ENCODE results near the gene FYN.

DNA sequence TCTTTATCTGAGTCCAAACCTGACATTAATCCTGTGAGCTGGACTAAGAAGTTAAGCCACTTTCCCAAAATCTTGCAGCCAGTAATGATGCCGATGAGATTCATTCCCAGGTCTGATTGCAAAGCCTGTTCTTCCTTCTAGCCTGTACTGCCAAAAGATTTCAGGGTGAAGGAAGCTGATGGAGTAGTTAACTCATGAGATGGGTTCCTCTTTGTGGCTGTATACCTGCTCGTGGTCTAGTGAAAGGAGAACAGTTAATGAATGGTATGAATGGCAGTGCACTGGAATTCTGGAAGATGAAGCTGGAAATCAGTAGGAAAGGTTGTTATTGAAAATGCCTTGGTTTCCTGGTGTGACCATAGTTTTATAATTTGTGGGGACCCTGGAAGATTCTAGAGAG is 112.0 kb downstream of the FYN start:
- TF ChIP-seq EZH2 (IDR thresholded peaks at IDR 0.05) (no peak), FOXP2 (optimal IDR thresholded peaks at IDR 0.05; ENCODE audit: control extremely low read depth, extremely low read length, insufficient read depth) (no peak)
